ENCODE data around the gene PXK. TPM values are rescaled to one million over a fixed set of nuclear protein-coding genes. Genes with fewer than 3 reads are reported as not detected.

Gene PXK
- total and polyA plus RNA-seq, 4 donors, result 6.0 to 15.9 (median 12.6) TPM

DNA sequence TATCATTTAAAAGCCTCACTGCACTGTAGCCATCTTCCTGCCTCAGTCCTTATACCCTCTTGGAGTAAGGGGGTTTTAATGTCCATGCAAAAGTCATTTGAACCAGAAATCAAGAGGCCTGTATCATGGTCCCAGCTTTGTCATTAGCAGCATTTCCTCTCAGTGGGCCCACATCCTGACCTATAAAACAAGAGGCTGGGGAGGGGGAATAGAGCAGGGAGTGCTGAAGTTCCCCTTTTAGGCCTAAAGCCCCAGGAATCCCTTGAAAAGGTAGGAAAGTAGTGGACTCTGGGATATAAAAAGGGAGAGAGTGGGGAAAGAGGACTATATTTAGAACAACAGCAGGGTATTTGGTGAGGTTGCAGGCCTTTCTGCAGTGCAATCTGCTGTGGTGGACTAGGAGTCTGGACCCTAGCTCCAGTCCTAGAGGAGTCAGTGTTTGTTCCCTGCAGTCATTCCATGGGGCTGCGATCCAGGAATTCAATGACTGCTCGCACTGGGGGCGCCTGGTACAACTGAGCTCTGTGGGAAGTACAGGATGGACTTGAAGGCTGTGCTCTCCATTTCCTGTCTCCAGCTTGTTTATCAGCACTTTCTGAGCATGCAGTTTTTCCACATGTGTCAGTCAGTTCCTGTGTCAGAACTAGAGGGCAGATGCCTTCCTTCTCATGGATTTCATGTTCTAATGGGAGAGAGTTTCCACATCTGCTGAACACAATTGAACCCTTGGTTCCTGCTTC is 54.1 kb downstream of the PXK start (continued):
- TF ChIP-seq REST (IDR thresholded peaks at IDR 0.05), result peak; percentile 67
- no peak for TF ChIP-seq JUND (IDR thresholded peaks at IDR 0.05)
- no peak for TF ChIP-seq ATF3 (IDR thresholded peaks at IDR 0.05)
- no peak for TF ChIP-seq ZBTB33 (IDR thresholded peaks at IDR 0.05)

DNA sequence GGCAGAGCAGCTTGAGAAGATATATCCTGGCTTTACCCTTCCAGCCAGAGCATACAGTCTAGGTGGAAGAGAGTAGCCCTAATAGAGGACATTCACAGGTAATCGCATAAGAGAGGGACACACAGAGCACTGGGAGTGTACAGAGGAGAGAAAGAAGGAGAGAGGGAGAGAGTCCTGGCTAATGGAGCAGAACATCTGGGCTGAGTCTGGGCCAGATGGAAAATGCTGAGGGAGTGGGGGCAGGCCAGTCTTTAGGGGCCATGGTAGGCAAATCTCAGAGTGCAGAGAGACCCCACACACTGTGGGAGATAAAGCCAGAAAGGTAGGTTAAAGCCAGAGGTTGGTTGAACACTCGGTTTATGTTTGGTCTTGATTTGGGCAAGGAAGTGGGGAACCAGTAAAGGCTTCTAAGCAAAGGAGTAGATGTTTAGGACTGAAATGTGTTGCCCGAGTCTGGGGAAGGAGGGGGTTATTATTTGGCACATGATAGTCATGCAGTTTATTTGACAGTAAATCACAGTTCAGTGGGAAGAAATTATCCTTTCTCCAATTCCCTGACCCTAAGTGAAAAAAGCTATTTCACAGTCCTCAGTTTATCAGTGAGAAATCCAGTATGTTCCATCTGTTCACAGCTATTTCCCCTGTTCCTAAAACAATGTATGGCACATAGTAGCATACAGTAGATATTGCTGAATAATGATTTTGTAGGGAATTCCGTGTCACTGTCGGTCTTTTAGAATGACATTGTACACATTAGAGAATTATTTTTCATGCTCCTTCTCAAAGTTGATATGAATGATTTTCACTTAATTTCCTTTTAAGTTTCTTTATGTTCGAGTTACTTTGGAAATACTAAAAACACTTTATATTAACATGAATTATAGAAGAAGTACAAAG is 55.2 kb downstream of the PXK start:
- no peak for DNase-seq (ENCODE audit: low spot score)
- TF ChIP-seq EGR1 (IDR thresholded peaks at IDR 0.05; ENCODE audit: low read depth in 2 of 2), result no peak
- TF ChIP-seq SP1 (IDR thresholded peaks at IDR 0.05), result no peak
- TF ChIP-seq TAF1 (conservative IDR thresholded peaks at IDR 0.05), result no peak
- TF ChIP-seq HNF4A (conservative IDR thresholded peaks at IDR 0.05), result no peak
- TF ChIP-seq GABPA (IDR thresholded peaks at IDR 0.05 in 1 of 2, conservative IDR thresholded peaks at IDR 0.05 in 1 of 2), result no peak
- TF ChIP-seq FOXA2 (IDR thresholded peaks at IDR 0.05), result no peak
- TF ChIP-seq YY1 (IDR thresholded peaks at IDR 0.05), result no peak
- no peak for TF ChIP-seq ATF3 (IDR thresholded peaks at IDR 0.05)
- TF ChIP-seq HNF4G (IDR thresholded peaks at IDR 0.05), result no peak
- TF ChIP-seq NR2F2 (IDR thresholded peaks at IDR 0.05), result no peak
- TF ChIP-seq ZBTB33 (IDR thresholded peaks at IDR 0.05), result no peak
- no peak for TF ChIP-seq JUND (IDR thresholded peaks at IDR 0.05)
- TF ChIP-seq RAD21 (IDR thresholded peaks at IDR 0.05), result no peak
- TF ChIP-seq REST (IDR thresholded peaks at IDR 0.05), result no peak
- H3K4me3 ChIP-seq (ENCODE audit: low read depth in 1 of 3, low read length in 3 of 3), result no peak overlapping the region
- no peaks in the 10 kb centered on the region for H3K27me3 ChIP-seq (ENCODE audit: control insufficient read depth in 4 of 4, insufficient read depth in 4 of 4, low read length in 3 of 4)
- H3K4me1 ChIP-seq (ENCODE audit: control insufficient read depth in 4 of 4, insufficient read depth in 4 of 4, low read length in 3 of 4), result peaks cover 0 to 9% (median 5%) of the 10 kb centered on the region in 4 donors
- H3K27ac ChIP-seq (ENCODE audit: low read depth in 1 of 2, low read length in 2 of 2), result peak overlapping the region; percentile 15 to 43
- 85% methylated on average over 6 of the region's 6 CpGs for WGBS
- no peak overlapping the region for H3K9ac ChIP-seq (ENCODE audit: low read depth in 1 of 2, low read length in 2 of 2)
- peaks cover 0 to 2% (median 0%) of the 10 kb centered on the region in 4 donors for H3K36me3 ChIP-seq (ENCODE audit: control insufficient read depth in 4 of 4, insufficient read depth in 3 of 4, low read depth in 1 of 4, low read length in 3 of 4)
- H3K9me3 ChIP-seq (ENCODE audit: control insufficient read depth in 4 of 4, low read length in 3 of 4), result no peaks in the 10 kb centered on the region
